ENCODE measurements around the gene VAC14.

Gene VAC14

DNA sequence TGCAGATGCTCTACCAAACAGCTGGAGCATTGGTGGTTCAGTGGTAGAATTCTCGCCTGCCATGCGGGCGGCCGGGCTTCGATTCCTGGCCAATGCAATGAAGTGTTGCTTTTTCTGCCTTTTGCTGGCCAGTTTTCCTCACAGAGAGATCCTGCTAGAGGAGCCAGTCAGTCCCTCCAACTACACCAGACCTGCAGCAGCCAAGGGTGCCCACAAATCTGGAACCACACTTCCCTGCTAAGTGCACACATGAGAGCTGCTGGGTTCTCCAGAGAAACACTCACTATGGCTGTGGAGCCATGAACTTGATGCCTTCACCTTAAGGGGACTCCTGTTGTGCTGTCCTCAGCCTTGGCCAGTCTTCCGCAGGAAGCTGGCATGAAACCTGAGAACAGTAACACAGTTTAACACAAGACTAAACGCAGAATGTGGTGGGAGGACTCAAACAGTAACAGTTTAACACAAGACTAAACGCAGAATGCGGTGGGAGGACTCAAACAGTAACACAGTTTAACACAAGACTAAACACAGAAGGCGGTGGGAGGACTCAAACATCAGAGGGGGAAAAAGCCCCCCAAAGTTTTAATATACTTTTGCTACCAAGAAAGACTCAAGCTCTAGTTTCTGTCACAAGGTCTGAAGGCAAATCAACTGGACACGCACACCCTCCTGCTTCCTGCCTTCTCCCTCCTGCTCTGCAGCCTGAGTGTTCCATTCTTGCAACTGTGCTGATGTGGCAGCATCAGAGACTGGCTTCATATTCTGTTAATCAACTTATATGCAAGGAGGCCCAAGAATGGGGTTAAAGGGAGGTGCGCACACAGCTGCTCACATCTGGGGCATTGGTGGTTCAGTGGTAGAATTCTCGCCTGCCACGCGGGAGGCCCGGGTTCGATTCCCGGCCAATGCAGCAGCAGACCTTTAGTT lies 12.0 kb downstream of the VAC14 start:
- Histone ChIP-seq H3K9me3 (ENCODE audit: severe bottlenecking) (no peaks in the 10 kb centered on the region), H3K27me3 (ENCODE audit: insufficient read depth, low read depth, severe bottlenecking) (no peaks in the 10 kb centered on the region), H3K4me3 (ENCODE audit: low read depth, low read length) (no peak overlapping the region), H3K36me3 (peaks cover 10% of the 10 kb centered on the region), H3K27ac (no peak overlapping the region)
- TF ChIP-seq, protein P1, sequence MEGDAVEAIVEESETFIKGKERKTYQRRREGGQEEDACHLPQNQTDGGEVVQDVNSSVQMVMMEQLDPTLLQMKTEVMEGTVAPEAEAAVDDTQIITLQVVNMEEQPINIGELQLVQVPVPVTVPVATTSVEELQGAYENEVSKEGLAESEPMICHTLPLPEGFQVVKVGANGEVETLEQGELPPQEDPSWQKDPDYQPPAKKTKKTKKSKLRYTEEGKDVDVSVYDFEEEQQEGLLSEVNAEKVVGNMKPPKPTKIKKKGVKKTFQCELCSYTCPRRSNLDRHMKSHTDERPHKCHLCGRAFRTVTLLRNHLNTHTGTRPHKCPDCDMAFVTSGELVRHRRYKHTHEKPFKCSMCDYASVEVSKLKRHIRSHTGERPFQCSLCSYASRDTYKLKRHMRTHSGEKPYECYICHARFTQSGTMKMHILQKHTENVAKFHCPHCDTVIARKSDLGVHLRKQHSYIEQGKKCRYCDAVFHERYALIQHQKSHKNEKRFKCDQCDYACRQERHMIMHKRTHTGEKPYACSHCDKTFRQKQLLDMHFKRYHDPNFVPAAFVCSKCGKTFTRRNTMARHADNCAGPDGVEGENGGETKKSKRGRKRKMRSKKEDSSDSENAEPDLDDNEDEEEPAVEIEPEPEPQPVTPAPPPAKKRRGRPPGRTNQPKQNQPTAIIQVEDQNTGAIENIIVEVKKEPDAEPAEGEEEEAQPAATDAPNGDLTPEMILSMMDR (IDR thresholded peaks at IDR 0.05; ENCODE audit: low read depth, low read length) = no peak
- DNase-seq = no peak

GRCh38 chr16:70786020-70786755 lies 14.8 kb downstream of the VAC14 start:
- H3K36me3 ChIP-seq = peaks cover 38% of the 10 kb centered on the region
- no peak overlapping the region for H3K27ac ChIP-seq
- H3K27me3 ChIP-seq (ENCODE audit: insufficient read depth, low read depth, severe bottlenecking) = no peaks in the 10 kb centered on the region
- no peaks in the 10 kb centered on the region for H3K9me3 ChIP-seq (ENCODE audit: severe bottlenecking)
- no peak overlapping the region for H3K4me3 ChIP-seq (ENCODE audit: low read depth, low read length)
- TF ChIP-seq, protein P1 (IDR thresholded peaks at IDR 0.05; ENCODE audit: low read depth, low read length) = no peak
- DNase-seq = no peak

GRCh38 chr16:70784692-70785555 lies 16.0 kb downstream of the VAC14 start:
- Histone ChIP-seq H3K36me3 (peaks cover 49% of the 10 kb centered on the region), H3K27me3 (ENCODE audit: insufficient read depth, low read depth, severe bottlenecking) (no peaks in the 10 kb centered on the region), H3K9me3 (ENCODE audit: severe bottlenecking) (no peaks in the 10 kb centered on the region), H3K4me3 (ENCODE audit: low read depth, low read length) (no peak overlapping the region), H3K27ac (no peak overlapping the region)
- TF ChIP-seq, protein P1 (IDR thresholded peaks at IDR 0.05; ENCODE audit: low read depth, low read length) = no peak
- DNase-seq = no peak

DNA sequence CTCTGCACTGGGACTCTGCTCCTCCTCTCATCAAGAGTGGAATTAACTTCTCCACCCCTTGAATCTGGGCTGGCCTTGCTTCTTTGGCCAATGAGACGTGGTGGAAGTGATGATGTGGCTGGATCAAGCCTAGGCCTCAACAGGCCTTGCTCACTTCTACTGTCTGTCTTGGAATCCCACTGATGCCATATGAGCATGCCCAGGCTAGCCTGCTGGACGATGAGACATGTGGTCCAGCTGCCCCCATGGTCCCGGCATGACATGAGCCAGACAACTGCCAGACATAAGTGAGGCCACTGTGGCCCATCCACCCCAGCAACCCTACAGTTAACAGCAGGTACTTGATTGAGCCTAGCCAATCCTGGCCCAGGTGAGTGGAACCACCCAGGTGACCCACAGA lies 18.7 kb downstream of the VAC14 start:
- H3K9me3 ChIP-seq (ENCODE audit: severe bottlenecking) = no peaks in the 10 kb centered on the region
- no peak overlapping the region for H3K4me3 ChIP-seq (ENCODE audit: low read depth, low read length)
- no peak overlapping the region for H3K27ac ChIP-seq
- no peak for DNase-seq
- TF ChIP-seq, protein P1 (IDR thresholded peaks at IDR 0.05; ENCODE audit: low read depth, low read length) = no peak
- no peaks in the 10 kb centered on the region for H3K27me3 ChIP-seq (ENCODE audit: insufficient read depth, low read depth, severe bottlenecking)
- H3K36me3 ChIP-seq = peaks cover 70% of the 10 kb centered on the region

- peaks cover 73% of the 10 kb centered on the region for H3K36me3 ChIP-seq
- DNase-seq = no peak
- H3K27me3 ChIP-seq (ENCODE audit: insufficient read depth, low read depth, severe bottlenecking) = no peaks in the 10 kb centered on the region
- no peak overlapping the region for H3K4me3 ChIP-seq (ENCODE audit: low read depth, low read length)
- no peak overlapping the region for H3K27ac ChIP-seq
- no peaks in the 10 kb centered on the region for H3K9me3 ChIP-seq (ENCODE audit: severe bottlenecking)
- TF ChIP-seq, protein P1 (IDR thresholded peaks at IDR 0.05; ENCODE audit: low read depth, low read length) = no peak
These were observed 19.2 kb downstream of the VAC14 start for GRCh38 chr16:70781800-70782199.
